Testis (tissue), 3 donors: Measurements from ENCODE around the gene METTL23. TPM values are rescaled to one million over a fixed set of nuclear protein-coding genes. Genes with fewer than 3 reads are reported as not detected.

ENCODE experiments used
- DNase-seq: peaks from one replicate; pipeline ENCODE4 v3.0.0-alpha.2; 2019
- H3K27ac ChIP-seq, 2 donors: fragments of 200-600 bp; sonication (generic); one replicate each; pipeline ENCODE4 v1.5.1; 2019
- H3K27me3 ChIP-seq: fragments of 200-600 bp; sonication (generic); one replicate; pipeline ENCODE4 v1.5.1; 2019
- H3K36me3 ChIP-seq: fragments of 200-600 bp; sonication (generic); one replicate; pipeline ENCODE4 v1.5.1; 2017; ENCODE audit warnings: low read depth; ENCODE audit errors: missing control alignments
- H3K4me1 ChIP-seq: fragments of 200-600 bp; sonication (generic); one replicate; pipeline ENCODE4 v1.5.1; 2019
- H3K4me3 ChIP-seq, 2 donors: fragments of 200-600 bp; sonication (generic); one replicate each; pipeline ENCODE4 v1.5.1; 2017 to 2019
- H3K9me3 ChIP-seq: fragments of 200-600 bp; sonication (generic); one replicate; pipeline ENCODE4 v1.5.1; 2017
- POLR2A ChIP-seq: fragments of 450-650 bp; IDR thresholded peaks from one replicate; pipeline ENCODE4 v1.6.1; 2017; ENCODE audit warnings: antibody characterized with exemption, mild to moderate bottlenecking, moderate library complexity
- WGBS, 2 donors: methylation state at CpG; one replicate each; pipeline ENCODE4 v1.1.5; 2018; 5-methylcytosine and 5-hydroxymethylcytosine counted together
- intact Hi-C: fragments of 100-400 bp; cut with DNase I; formaldehyde crosslinking; loops from one replicate; pipeline ENCODE4 v1.15.1; 2023; ENCODE audit warnings: low total_unique reads
- polyA plus RNA-seq: library from polyadenylated mRNA; stranded (reverse); fragments of 350-450 nt; fragmentation: Illumina TruSeq; extraction: RNeasy Lipid Tissue Mini Kit (QIAGEN cat#74804); gene quantifications from one replicate; pipeline ENCODE4 v1.2.3, GENCODE V29; 2014; ENCODE audit warnings: low read depth, low replicate concordance; ENCODE audit not compliant: insufficient read depth
- total RNA-seq, 2 donors: library from RNA; depleted of rRNA; stranded (reverse); fragments of >200 nt; gene quantifications; one replicate each; pipeline ENCODE4 v1.2.3, GENCODE V29; 2016
- TF ChIP-seq, protein P1 (sequence below), 3 experiments: fragments of 450-650 bp in 2 of 3; fragments of 200-600 bp in 1 of 3; sonication (generic) in 1 of 3; IDR thresholded peaks; one replicate each; pipeline ENCODE4 v1.5.1; 2016 to 2019; ENCODE audit warnings: antibody characterized with exemption in 3 of 3, mild to moderate bottlenecking in 2 of 3, moderate library complexity in 1 of 3

Gene METTL23
- total and polyA plus RNA-seq, 3 donors from 2014 or later = 37.5 to 122 (median 45.3) TPM

DNA sequence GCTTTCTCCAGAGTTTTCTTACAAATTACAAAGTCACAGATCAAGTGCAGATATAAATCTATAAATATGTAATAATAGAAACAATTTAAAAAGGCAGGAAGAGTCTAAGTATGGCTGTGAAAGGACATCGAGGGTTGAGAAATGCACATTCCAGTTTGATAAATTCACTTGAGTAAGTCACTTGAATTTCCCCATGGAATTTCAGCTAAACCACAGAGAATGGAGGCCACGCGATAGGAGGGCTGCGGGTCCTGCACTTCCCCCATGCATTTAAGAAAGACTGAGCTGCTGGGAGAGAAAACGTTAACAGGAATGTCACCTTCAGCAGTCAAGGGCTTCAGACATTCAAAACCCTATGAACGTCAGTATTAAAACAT lies 9.8 kb upstream of the METTL23 start:
- intact Hi-C loops = no loop called here
- no peak for DNase-seq
- H3K4me1 ChIP-seq = peaks cover 20% of the 10 kb centered on the region
- TF ChIP-seq, protein P1, sequence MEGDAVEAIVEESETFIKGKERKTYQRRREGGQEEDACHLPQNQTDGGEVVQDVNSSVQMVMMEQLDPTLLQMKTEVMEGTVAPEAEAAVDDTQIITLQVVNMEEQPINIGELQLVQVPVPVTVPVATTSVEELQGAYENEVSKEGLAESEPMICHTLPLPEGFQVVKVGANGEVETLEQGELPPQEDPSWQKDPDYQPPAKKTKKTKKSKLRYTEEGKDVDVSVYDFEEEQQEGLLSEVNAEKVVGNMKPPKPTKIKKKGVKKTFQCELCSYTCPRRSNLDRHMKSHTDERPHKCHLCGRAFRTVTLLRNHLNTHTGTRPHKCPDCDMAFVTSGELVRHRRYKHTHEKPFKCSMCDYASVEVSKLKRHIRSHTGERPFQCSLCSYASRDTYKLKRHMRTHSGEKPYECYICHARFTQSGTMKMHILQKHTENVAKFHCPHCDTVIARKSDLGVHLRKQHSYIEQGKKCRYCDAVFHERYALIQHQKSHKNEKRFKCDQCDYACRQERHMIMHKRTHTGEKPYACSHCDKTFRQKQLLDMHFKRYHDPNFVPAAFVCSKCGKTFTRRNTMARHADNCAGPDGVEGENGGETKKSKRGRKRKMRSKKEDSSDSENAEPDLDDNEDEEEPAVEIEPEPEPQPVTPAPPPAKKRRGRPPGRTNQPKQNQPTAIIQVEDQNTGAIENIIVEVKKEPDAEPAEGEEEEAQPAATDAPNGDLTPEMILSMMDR (IDR thresholded peaks at IDR 0.05) = no peak
- no peak for TF ChIP-seq POLR2A
- peak overlapping the region; percentile 10 to 66 for H3K27ac ChIP-seq
- no peak overlapping the region for H3K4me3 ChIP-seq
- H3K36me3 ChIP-seq = no peaks in the 10 kb centered on the region
- 64 to 67% methylated on average over 6 of the region's 6 CpGs for WGBS, 2 donors
- H3K27me3 ChIP-seq = no peaks in the 10 kb centered on the region
- H3K9me3 ChIP-seq = no peaks in the 10 kb centered on the region

GRCh38 chr17:76718516-76718915 lies 8.1 kb upstream of the METTL23 start:
- intact Hi-C loops = no loop called here

GRCh38 chr17:76720211-76720610 lies 6.4 kb upstream of the METTL23 start:
- DNase-seq = no peak
- no peaks in the 10 kb centered on the region for H3K36me3 ChIP-seq
- no peak for TF ChIP-seq POLR2A
- TF ChIP-seq, protein P1 (IDR thresholded peaks at IDR 0.05) = no peak
- no peaks in the 10 kb centered on the region for H3K9me3 ChIP-seq
- H3K4me3 ChIP-seq = no peak overlapping the region
- no peaks in the 10 kb centered on the region for H3K27me3 ChIP-seq
- peaks cover 17% of the 10 kb centered on the region for H3K4me1 ChIP-seq
- intact Hi-C loops = no loop called here
- no peak overlapping the region for H3K27ac ChIP-seq
- WGBS, 2 donors = 84 to 85% methylated on average over 3 to 9 of the region's 9 CpGs

More at GRCh38 chr17:76718516-76718915, 8.1 kb upstream of the METTL23 start:
- no peak overlapping the region for H3K27ac ChIP-seq
- 87 to 91% methylated on average over 16 of the region's 16 CpGs for WGBS, 2 donors
- no peaks in the 10 kb centered on the region for H3K9me3 ChIP-seq
- no peaks in the 10 kb centered on the region for H3K27me3 ChIP-seq
- H3K4me1 ChIP-seq = peaks cover 18% of the 10 kb centered on the region
- no peaks in the 10 kb centered on the region for H3K36me3 ChIP-seq
- H3K4me3 ChIP-seq = no peak overlapping the region
- DNase-seq = no peak
- TF ChIP-seq, protein P1 (IDR thresholded peaks at IDR 0.05) = no peak
- TF ChIP-seq POLR2A = no peak

GRCh38 chr17:76720941-76721340 lies 5.7 kb upstream of the METTL23 start:
- Histone ChIP-seq H3K36me3 (no peaks in the 10 kb centered on the region), H3K27ac (peak overlapping the region in 1 of 2 donors; percentile 24), H3K27me3 (no peaks in the 10 kb centered on the region), H3K4me3 (no peak overlapping the region), H3K9me3 (no peaks in the 10 kb centered on the region), H3K4me1 (peaks cover 15% of the 10 kb centered on the region)
- 57 to 76% methylated on average over 8 to 9 of the region's 9 CpGs for WGBS, 2 donors
- DNase-seq = peak; percentile 66
- intact Hi-C loops = no loop called here
- TF ChIP-seq POLR2A = no peak
- TF ChIP-seq, protein P1 (IDR thresholded peaks at IDR 0.05) = no peak

GRCh38 chr17:76721463-76721862 lies 5.2 kb upstream of the METTL23 start:
- WGBS, 2 donors = 60 to 74% methylated on average over 10 of the region's 10 CpGs
- Histone ChIP-seq H3K4me3 (no peak overlapping the region), H3K36me3 (no peaks in the 10 kb centered on the region), H3K9me3 (no peaks in the 10 kb centered on the region), H3K27me3 (no peaks in the 10 kb centered on the region), H3K4me1 (peaks cover 14% of the 10 kb centered on the region), H3K27ac (peak overlapping the region; percentile 24 to 29)
- no peak for TF ChIP-seq POLR2A
- TF ChIP-seq, protein P1 (IDR thresholded peaks at IDR 0.05) = no peak
- intact Hi-C loops = no loop called here
- DNase-seq = peak; percentile 4
